HepG2 (cell line): ENCODE data around the gene HSPA5. TPM values are rescaled to one million over a fixed set of nuclear protein-coding genes. Genes with fewer than 3 reads are reported as not detected.
"Not testable (repeated sequence)": the region's sequence is repeated elsewhere in the genome, so short reads cannot be mapped to it uniquely, and the experiment has no call there.

Experiments used
- ATAC-seq: fragments of 200-7000 bp; cut with Tn5 transposase; 3 replicates; pipeline ENCODE4 v1.9.1; 2020; ENCODE audit warnings: mild to moderate bottlenecking, moderate library complexity
- BruUV-seq: library from RNA; stranded (reverse); fragments of 400-500 nt; replicated peaks from 2 replicates; lab custom pipeline; 2021; lab: Mats Ljungman, UMichigan
- CTCF ChIA-PET: fragments of 300-600 bp; formaldehyde crosslinking; extraction: SDS; loops from one replicate; lab custom pipeline; 2021; ENCODE audit warnings: low total read pairs, inconsistent platforms, low intra/inter-chr PET ratio; lab: Yijun Ruan, JAX
- POLR2A ChIA-PET: fragments of 350-600 bp; sonication (Branson Sonifier 250); formaldehyde crosslinking; loops from one replicate; lab custom pipeline; 2020; ENCODE audit warnings: antibody characterized with exemption, inconsistent platforms; lab: Yijun Ruan, JAX
- DNase-seq: peaks from one replicate; pipeline ENCODE4 v3.0.0-alpha.2; 2015; ENCODE audit warnings: low spot score
- FAIRE-seq: peaks from 3 replicates; lab custom pipeline; 2011; peaks lifted over from hg19 to GRCh38; lab: Jason Lieb, UNC
- H2AFZ ChIP-seq: one replicate; pipeline ENCODE4 v1.6.1; 2011; ENCODE audit warnings: low read length, inconsistent platforms
- H3K27ac ChIP-seq: fragments of 300-600 bp; 3 replicates; pipeline ENCODE4 v1.8.0; 2011; ENCODE audit warnings: mixed run types, mild to moderate bottlenecking, mixed read lengths, low read length, inconsistent platforms; ENCODE audit not compliant: insufficient read depth; ENCODE audit errors: extremely low read length
- H3K27me3 ChIP-seq, 2 experiments: fragments of 200-600 bp in 1 of 2; 2 replicates in 1 of 2; 3 replicates in 1 of 2; pipeline versions ENCODE4 v1.6.0 to v1.8.0; 2011; ENCODE audit warnings: low read length in 2 of 2, mild to moderate bottlenecking in 2 of 2, moderate library complexity in 2 of 2, inconsistent platforms in 1 of 2; ENCODE audit not compliant: insufficient read depth in 2 of 2, control insufficient read depth in 1 of 2
- H3K36me3 ChIP-seq, 2 experiments: fragments of 200-600 bp in 1 of 2; replicated peaks in 1 of 2; 2 replicates in 1 of 2; 3 replicates in 1 of 2; pipeline versions ENCODE4 v1.5.1 to v1.8.0; 2011; ENCODE audit warnings: low read length in 2 of 2, inconsistent platforms in 1 of 2; ENCODE audit not compliant: insufficient read depth in 2 of 2, control insufficient read depth in 1 of 2
- H3K4me1 ChIP-seq: 2 replicates; pipeline ENCODE4 v1.5.1; 2012; ENCODE audit warnings: low read length, inconsistent platforms; ENCODE audit not compliant: insufficient read depth
- H3K4me2 ChIP-seq: 2 replicates; pipeline ENCODE4 v1.6.0; 2011; ENCODE audit warnings: low read depth, low read length, inconsistent platforms
- H3K4me3 ChIP-seq, 3 experiments: fragments of 200-600 bp in 1 of 3; sonication (generic), shearing (Covaris generic) in 1 of 3; replicated peaks in 1 of 3; 2 replicates each; pipeline ENCODE4 v1.5.1; 2011 to 2016; ENCODE audit warnings: low read length in 3 of 3, inconsistent platforms in 2 of 3, low read depth in 2 of 3, mild to moderate bottlenecking in 2 of 3, control low read depth in 1 of 3, mixed read lengths in 1 of 3; ENCODE audit not compliant: insufficient read depth in 1 of 3
- H3K79me2 ChIP-seq: one replicate; pipeline ENCODE4 v1.6.1; 2011; ENCODE audit warnings: low read length, inconsistent platforms; ENCODE audit not compliant: insufficient read depth
- H3K9ac ChIP-seq: 2 replicates; pipeline ENCODE4 v1.6.0; 2011; ENCODE audit warnings: mild to moderate bottlenecking, low read depth, low read length, inconsistent platforms; ENCODE audit not compliant: insufficient read depth
- H3K9me3 ChIP-seq: 2 replicates; pipeline ENCODE4 v1.5.1; 2012; ENCODE audit warnings: mild to moderate bottlenecking, low read length
- H4K20me1 ChIP-seq: 2 replicates; pipeline ENCODE4 v1.6.0; 2011; ENCODE audit warnings: inconsistent platforms, mild to moderate bottlenecking, low read length, moderate library complexity; ENCODE audit not compliant: insufficient read depth
- CEBPB ChIP-seq: IDR thresholded peaks from 2 replicates; pipeline ENCODE4 v1.6.1; 2011; ENCODE audit warnings: low read depth, low read length, improper control_type of control experiment, borderline replicate concordance
- CEBPG ChIP-seq: IDR thresholded peaks from 2 replicates; pipeline ENCODE4 v1.6.1; 2016
- ETV5 ChIP-seq: IDR thresholded peaks from 2 replicates; pipeline ENCODE4 v1.6.1; 2018; ENCODE audit warnings: missing biosample characterization, missing genetic modification reagents, inconsistent platforms, borderline replicate concordance
- GFI1 ChIP-seq: sonication (generic); formaldehyde crosslinking; IDR thresholded peaks from 2 replicates; pipeline ENCODE4 v1.5.0; 2020; ENCODE audit warnings: missing genetic modification reagents, mild to moderate bottlenecking, borderline replicate concordance
- MAFG ChIP-seq: sonication (generic); formaldehyde crosslinking; IDR thresholded peaks from 2 replicates; pipeline ENCODE4 v1.5.1; 2020; ENCODE audit warnings: mild to moderate bottlenecking, missing genetic modification reagents
- MAFK ChIP-seq, 2 experiments: IDR thresholded peaks in 1 of 2; conservative IDR thresholded peaks in 1 of 2; 2 replicates each; pipeline ENCODE4 v1.6.1; 2011; ENCODE audit warnings: improper control_type of control experiment in 2 of 2, low read length in 2 of 2
- ZNF3 ChIP-seq: IDR thresholded peaks from 2 replicates; pipeline ENCODE4 v1.7.0; 2017; ENCODE audit warnings: inconsistent platforms
- ZNF501 ChIP-seq: sonication (generic); formaldehyde crosslinking; IDR thresholded peaks from 2 replicates; pipeline ENCODE4 v1.5.1; 2020; ENCODE audit warnings: mild to moderate bottlenecking, moderate library complexity, missing genetic modification reagents
- WGBS: methylation state at CpG from one replicate; pipeline ENCODE4 v1.1.6; 2017; ENCODE audit warnings: low lambda C conversion rate; 5-methylcytosine and 5-hydroxymethylcytosine counted together
- in situ Hi-C: cut with HindIII; loops from 2 replicates; pipeline ENCODE4 v1.10.0; 2017; ENCODE audit warnings: low pct_unique_long_range_greater_than_20kb; ENCODE audit not compliant: extremely low pct_ligation_motif_present
- intact Hi-C: fragments of 100-400 bp; cut with micrococcal nuclease; formaldehyde crosslinking; loops from one replicate; pipeline ENCODE4 v1.10.0; 2022; ENCODE audit not compliant: unreplicated experiment
- polyA plus RNA-seq, 8 experiments: library from polyadenylated mRNA; depleted of rRNA in 3 of 8; stranded (reverse) in 7 of 8; unstranded in 1 of 8; fragments of >200 nt; fragmentation: Illumina TruSeq in 4 of 8; extraction: Trizol in 4 of 8; gene quantifications; 2 replicates each; pipeline versions ENCODE4 v1.2.1 to v1.2.3, GENCODE V29; 2011 to 2016; ENCODE audit warnings: low read depth in 4 of 8, missing spikeins in 1 of 8, mixed read lengths in 1 of 8; ENCODE audit not compliant: insufficient read depth in 1 of 8
- total RNA-seq, 5 experiments: library from RNA; depleted of rRNA; stranded (reverse); fragments of >200 nt; fragmentation: Illumina TruSeq; extraction: Trizol; gene quantifications; 2 replicates each; pipeline ENCODE4 v1.2.3, GENCODE V29; 2016; ENCODE audit warnings: low read depth in 1 of 5

Gene HSPA5
- total and polyA plus RNA-seq, 2 of the 13 experiments (the other 11 are each of a cell fraction or from before 2014, with no cell fraction given) = 201 to 206 TPM

GRCh38 chr9:125200216-125201047 lies 40.7 kb downstream of the HSPA5 start, which contains the start of gene RABEPK (continued):
- peak; percentile 82 for TF ChIP-seq ETV5 (CRISPR knock-in tag)

- CTCF ChIA-PET, in situ Hi-C loops, ATAC-seq, H3K9ac ChIP-seq, H3K79me2 ChIP-seq, POLR2A ChIA-PET, H3K27ac ChIP-seq, H4K20me1 ChIP-seq, H3K36me3 ChIP-seq, H2AFZ ChIP-seq, H3K9me3 ChIP-seq, H3K4me3 ChIP-seq, DNase-seq, FAIRE-seq, BruUV-seq, intact Hi-C loops, H3K27me3 ChIP-seq: not testable (repeated sequence)
- peaks cover 51% of the 10 kb centered on the region for H3K4me1 ChIP-seq
- H3K4me2 ChIP-seq = peak overlapping the region; percentile 78
- 6% methylated on average over 1 of the region's 1 CpG for WGBS
These were observed 45.6 kb downstream of the HSPA5 start for GRCh38 chr9:125195591-125195990.

GRCh38 chr9:125194466-125194865 lies 46.7 kb downstream of the HSPA5 start:
- H3K36me3 ChIP-seq, in situ Hi-C loops, intact Hi-C loops, BruUV-seq, CTCF ChIA-PET, ATAC-seq, POLR2A ChIA-PET, H4K20me1 ChIP-seq, H3K9me3 ChIP-seq, FAIRE-seq, H3K79me2 ChIP-seq, H3K27me3 ChIP-seq, DNase-seq, H3K27ac ChIP-seq: not testable (repeated sequence)
- TF ChIP-seq MAFG (CRISPR knock-in tag) (peak; percentile 44; the same call in 1 of the 2 replicates), MAFK (conservative IDR thresholded peaks at IDR 0.05 in 1 of 2, IDR thresholded peaks at IDR 0.05 in 1 of 2; ENCODE audit: low read length in 2 of 2) (0 out of 4 replicates have a peak, but pooled peaks of 1 of the 2 experiments have one; percentile 12), GFI1 (0 out of 2 replicates have a peak, but pooled peaks have one; percentile 36), ZNF3 (peak; percentile 33; the same call in 1 of the 2 replicates), CEBPG (CRISPR knock-in tag) (peak; percentile 49; the same call in 1 of the 2 replicates), CEBPB (peak; percentile 44; the same call in 1 of the 2 replicates), ZNF501 (CRISPR knock-in tag) (0 out of 2 replicates have a peak, but pooled peaks have one; percentile 18)
- Histone ChIP-seq H2AFZ (peak overlapping the region; percentile 64), H3K9ac (peak overlapping the region; percentile 39; the same call in 1 of the 2 replicates), H3K4me3 (peak overlapping the region; percentile 8 to 54 (median 39); a peak in 4 of 6 replicates), H3K4me2 (peak overlapping the region; percentile 78), H3K4me1 (peaks cover 56% of the 10 kb centered on the region)
- WGBS = 4% methylated on average over 5 of the region's 5 CpGs
